HG03103 (cell line): ENCODE results near the gene GRID1.

Experiments used
- ATAC-seq: cut with Tn5 transposase; IDR thresholded peaks from one replicate; pipeline ENCODE4 v1.9.1; 2021; ENCODE audit warnings: low read depth; ENCODE audit not compliant: unreplicated experiment

The GRID1 gene

DNA sequence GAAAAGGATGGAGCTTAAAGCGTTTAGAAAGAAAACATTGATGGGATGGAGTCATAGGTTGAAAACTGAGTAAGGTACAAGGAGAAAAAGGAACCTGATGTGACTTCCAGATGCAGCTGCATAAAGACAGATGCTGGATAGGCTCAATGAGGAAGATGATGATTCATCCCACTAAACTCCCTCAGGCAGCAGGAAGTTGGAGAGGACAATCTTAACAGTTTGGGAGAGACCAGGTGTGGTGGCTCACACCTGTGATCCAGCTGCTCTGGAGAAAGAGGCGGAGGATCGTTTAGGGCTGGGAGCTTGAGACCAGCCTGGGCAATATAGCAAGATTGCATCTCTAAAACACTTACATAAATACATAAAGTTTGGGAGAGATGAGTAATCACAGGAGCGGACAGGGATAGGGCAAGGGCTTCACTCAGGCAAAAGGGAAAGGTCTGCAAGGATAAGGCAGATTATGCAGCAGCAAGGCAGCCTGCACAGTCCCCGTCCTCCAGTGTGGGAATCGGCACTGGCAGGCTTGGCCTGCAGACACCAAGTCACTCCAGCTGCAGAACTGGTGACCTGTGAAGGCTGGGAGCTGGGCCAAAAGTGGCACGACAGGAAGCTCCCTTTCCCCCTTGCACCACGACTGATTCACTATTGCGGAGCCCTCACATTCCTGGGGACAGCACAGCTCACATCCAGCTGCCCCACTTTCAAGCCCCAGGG, 438.5 kb downstream of the GRID1 start:
- ATAC-seq, result no peak

DNA sequence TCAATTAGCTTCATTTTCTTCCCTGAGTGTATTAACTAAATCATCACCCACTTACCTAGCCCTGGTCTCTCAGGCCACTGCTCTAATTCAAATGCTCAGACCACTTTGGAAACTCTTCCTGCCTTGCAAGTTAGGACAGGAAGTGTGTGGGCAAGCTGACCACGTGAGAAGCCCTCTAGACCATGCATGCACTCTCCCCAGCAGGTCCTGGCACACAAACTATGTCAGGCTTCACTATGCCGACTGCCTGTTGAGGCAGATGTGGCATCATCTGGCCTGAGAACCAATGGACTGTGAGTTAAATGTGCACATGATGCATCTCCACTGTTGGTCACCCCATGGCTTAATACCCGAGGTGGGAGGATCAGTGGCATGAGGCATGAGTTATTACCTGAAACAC, 439.6 kb downstream of the GRID1 start:
- ATAC-seq, result no peak

DNA sequence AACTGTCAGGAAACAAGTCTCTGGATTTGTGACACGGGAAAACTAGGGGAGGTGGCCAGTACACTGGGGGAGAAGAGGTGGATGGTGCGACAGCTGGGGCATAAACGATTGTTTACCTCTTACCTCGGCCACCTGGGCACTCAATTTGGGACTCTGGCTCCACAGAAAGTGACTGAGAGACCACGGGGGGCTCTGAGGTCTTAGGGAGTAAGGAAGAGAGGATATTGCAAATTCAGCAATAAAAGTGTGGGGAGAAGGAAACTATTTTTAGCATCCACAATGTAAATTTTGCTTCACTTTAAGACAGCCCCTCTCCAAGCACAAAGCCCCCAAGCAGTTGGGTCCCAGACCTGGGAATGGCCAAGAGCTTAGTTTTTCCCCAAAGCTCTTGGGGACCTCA, 440.5 kb downstream of the GRID1 start:
- no peak for ATAC-seq

DNA sequence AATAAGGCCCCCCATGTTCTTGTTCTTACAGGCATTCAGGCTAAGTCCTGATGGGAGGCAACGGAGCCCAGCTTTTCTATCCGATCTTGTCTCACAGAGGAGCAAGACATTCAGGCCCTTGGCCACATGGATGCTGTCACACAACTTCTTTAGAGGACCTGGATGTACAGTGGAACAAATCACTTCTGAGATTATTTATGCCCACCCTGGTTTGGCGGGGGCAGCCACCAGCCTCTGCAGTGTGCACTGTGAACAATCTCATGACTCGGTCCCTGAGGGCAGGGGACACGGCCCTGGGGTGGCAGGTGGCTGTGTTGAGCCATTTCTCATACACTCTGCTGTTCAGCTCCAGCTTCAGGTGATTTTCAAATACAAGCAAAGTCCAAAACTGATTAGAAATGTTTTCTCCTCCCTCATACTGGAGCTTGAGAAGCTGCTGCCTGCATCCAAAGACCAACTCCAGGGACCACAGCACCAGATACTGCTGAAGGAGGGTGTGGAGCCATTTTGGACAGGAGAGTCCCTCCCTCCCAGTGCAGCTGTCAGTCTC, 441.3 kb downstream of the GRID1 start:
- no peak for ATAC-seq

DNA sequence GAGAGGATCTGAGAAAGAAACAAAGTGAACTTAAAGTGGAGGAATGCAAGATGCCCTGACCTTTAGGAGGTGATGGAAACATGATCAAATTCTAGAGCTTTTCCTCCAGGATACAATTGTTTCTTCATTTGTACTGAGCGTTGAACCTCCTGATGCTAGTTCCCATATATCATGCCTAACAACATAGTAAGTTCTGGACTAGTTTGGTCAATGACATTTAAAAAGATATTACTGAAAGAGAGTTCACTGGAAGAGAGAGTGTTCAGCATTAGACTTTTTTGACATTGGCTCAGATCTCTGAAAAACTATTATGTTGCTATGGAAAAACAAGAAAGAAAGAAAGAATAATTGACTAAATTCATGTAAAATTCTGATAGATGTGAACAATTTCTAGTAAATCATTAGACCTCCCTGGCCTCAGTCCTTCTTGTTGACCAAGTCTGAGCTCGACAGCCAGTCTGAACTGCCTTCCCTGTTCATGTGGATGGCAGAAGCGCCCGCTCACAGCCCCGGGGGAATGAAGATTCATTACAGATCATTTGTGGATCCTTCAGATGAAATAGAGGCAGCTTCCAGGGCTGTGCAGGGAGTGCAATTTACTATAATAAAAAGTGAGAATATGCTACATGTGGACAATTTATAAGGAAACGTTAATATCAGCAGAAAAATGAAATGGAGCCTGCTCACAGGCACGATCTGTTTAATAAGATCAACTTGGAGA, 442.1 kb downstream of the GRID1 start:
- no peak for ATAC-seq

DNA sequence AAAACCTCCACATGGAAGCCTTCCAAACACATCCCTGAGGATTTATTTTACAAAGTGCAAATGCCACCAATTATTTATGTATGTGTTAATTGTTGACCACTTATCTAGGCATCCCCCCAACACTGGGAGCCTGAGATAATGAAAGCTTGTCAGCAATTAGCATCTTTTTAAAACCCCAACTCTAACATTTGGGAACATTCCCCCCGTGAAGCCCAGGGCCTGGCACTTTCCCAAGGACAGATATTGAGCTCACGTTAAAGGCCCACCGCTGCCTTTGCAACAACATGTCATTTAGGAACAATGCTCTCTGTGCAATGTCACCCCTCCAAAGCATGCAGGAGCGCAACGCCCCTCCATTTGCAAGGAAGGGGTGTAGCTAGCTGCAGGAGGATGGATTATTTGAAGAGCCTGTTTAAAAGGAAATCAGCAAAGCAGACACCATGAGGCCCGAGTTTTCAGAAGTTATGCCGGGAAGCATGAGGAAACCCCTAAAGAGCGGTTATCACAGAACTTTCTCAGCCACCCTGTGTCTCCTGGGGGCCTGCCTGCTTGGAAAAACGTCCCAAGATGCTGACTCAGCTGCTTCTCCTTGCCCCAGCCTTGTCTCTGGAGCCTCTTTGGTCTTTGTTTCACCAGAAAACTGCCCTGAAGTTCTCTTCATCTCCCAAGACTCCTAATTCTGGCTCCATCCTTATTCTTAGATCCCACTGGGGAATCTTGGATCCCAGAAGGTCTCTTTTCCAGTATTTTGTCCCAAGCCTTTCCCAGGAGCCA, 444.1 kb downstream of the GRID1 start:
- no peak for ATAC-seq

DNA sequence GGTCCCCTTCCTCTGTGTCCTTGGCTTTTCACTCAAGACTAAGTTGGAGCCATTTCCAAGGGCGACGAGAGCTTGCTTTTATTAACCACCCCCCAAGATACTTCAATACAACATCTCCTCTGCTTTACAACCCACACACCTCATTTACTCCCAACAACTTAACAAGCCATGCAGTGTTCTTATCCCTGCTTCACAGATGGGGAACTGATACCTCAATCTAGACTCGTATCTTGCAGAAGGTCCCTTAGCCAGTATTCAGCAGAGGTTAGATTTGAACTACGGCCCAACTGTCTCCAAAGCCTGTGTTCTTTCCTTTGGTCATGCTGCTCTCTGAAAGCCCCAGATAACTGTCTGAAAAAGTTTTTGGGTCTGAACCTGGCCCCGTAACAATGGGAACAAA, 444.8 kb downstream of the GRID1 start:
- no peak for ATAC-seq

DNA sequence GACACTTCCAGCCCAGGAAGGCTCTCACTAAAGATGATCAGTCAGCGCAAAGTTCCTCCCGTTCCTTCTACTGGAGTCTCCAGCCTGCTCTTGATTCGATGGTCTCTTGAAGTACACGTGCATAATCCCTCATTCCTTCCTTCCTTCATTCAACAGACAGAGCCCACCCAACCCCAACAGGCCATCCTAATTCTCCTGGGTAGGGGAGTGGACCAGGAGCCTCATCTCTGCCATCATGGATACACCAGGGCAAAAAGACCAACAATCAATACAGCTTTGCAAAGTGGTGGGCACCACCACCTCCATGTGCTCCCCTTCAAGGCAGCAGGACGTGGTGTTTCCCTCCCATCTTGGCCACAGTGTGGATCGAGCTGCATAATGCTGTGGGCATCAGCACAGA, 446.3 kb downstream of the GRID1 start:
- ATAC-seq, result no peak

DNA sequence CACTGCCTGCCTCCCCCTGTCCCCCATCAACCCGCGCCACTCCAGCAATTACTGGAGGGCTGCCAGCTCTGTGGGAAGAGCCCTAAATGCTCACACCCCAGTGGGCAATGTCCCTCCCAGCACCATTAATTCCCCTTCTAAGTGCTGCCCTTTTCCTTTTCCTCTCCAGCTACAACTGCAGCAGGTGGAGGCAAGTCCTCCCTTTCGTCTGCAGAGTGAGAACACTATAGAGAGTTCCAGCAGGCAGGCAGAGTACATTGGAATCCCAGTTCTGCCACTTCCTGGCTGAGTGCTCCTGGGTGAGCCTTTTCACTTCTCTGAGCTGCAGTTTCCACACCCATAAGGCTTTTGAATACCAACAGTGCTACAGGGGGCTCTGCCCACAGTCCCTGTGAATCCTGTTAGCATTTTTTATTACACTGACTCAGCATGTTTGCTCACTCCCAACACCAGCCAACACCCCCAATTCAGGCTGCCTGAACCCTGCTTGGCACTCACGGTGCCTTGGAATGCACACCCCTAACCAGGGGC, 447.0 kb downstream of the GRID1 start:
- ATAC-seq, result no peak

DNA sequence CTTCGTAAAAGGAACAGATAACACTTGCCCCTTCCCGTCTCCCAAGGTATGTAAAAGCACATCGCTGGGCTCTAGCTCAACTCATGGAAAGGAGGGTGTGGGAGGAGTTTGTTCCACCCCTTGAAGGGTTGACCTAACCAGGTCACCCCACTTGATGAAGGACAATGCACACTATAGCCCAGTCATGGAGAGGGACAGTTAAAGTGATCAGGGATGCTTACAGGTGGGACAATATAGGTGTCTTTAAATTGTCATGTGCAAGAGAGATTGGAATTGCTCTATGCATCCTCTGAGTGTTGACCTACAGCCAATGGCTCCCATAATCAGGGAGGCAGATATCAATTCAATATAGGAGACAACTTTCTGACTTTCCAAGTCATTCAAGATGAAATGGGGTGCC, 448.2 kb downstream of the GRID1 start:
- no peak for ATAC-seq

DNA sequence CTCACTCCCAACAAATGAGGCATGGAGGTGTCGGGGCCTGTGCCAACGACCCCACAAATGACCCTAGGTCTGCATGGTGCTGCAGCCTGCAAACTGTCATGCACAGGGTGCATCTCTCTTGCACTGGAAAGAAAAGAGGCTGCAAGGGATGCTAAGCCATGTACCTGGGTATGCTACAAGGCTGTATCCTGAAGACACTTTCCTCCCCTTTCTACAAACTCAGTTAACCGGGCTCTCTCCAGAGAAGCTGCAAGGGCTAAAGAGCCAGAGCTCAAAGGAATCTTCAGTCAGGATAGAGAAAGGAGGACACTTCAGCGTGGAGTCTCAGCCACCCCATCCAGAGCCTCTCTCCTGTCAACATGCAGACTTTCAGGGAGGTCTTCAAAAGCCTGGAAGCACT, 449.0 kb downstream of the GRID1 start:
- ATAC-seq, result no peak

DNA sequence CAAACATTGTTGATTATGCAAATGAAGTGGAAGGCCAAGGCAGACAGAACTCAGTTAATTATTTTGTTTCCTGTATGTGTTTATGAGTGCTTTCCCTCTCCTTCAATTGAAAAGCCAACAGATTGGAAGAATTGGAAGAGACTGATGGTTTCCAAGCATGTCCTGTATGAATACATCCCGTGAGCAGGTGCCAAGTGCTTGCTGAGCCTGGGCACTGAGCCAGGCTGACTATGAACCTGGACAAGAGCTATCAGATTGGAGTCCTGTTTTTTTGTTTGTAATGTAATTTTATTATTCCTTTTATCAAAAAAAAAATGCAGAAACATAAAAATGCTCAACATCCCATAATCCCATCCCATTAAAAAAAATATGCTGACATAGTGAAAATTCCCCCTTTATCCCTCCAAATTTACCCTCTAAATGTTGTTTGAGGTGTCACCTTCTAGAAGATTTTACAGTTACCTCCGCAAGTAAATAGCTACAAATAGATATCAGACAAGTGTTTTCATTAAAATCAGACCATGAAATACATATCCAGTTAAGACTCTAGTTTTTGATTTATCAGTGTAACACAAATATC, 449.5 kb downstream of the GRID1 start:
- ATAC-seq, result no peak

DNA sequence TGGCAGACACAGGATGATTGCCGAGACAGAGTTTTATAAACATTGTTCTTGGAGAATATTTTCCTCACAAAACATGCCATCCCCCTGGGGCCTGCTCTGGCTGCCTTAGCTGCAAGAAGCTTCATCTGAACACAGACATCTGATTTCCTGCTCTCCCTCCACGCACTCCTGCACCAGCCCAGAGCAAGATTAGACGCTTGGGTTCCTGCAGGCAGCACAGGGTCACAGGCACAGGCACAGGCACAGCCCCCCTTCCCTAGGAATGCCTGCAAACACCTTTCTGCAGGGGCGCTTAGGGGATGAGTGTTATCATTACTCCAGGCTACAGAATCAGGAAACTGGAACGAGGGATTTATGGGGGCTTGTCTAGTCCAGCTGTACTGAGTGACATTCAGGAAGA, 450.3 kb downstream of the GRID1 start:
- no peak for ATAC-seq

DNA sequence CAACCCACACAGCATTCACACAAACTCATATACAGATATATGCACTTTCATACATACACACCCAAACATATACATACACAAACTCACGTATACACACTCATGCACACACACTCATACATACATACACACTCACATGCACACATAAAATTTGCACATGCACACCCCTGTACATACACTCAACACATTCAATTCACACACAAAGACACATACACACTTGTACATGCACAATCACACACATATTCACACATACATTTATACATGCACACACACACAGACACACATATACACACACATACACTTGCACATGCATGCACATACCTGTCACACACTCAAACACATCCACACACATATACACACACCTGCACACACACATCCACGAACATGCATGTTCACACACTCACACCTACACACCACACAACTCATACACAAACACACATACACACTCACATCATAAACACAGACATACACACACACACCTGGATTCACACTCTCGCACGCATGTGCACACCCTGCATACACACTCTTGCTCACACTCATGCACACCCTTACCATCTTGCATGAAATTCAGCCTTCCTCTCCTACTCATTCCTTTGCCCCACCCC, 451.2 kb downstream of the GRID1 start:
- ATAC-seq, result no peak

DNA sequence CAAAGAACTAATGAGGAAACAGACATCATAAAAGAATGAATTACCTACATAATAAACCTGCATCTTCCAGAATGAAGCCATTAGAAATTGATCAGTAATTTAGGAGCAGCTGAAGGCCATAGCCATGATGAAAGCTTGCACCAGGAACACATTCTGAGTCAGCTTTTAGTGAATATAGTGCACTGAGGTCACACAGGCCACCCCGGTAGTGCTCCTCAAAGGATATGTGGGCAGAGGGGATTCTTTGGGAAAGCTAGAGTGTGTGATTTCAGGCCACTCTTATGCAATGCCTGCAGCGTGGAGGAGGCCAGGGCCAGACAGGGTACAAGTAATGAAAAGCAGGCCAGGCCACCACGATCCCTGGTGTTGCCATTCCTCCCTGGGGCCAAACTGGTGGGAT, 451.9 kb downstream of the GRID1 start:
- ATAC-seq, result no peak

DNA sequence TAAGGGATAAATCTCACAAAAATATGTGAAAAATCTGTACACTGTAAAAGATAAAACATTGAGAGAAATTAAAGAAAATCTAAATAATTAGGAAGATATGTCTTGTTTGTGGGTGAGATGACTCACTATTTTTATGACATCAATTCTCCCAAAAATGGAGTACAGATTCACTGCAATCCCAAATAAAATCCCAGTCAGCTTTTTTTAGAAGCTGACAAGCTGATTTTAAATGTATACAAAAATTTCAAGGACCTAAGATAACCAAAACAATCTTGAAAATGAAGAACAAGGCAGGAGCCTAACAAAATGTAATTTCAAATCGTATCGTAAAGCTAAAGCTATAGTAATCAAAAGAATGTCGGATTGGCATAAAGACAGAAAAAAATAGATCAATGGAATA, 458.1 kb downstream of the GRID1 start:
- ATAC-seq, result no peak

DNA sequence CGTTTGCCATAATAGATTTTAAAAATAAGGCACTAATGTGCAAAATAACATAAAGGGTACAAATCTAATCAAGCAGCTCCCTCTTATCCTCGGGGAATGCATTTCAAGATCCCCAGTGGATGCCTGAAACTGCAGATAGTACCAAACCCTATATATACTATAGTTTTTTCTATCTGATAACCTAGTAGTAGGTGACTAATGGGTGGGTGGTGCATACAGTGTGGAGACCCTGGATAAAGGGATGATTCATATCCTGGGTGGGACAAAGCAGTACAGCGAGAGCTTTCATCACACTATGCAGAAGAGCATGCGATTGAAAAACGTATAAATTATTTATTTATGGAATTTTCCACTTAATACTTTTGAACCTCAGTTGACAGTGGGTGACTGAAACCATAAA, 464.5 kb downstream of the GRID1 start:
- ATAC-seq, result no peak

DNA sequence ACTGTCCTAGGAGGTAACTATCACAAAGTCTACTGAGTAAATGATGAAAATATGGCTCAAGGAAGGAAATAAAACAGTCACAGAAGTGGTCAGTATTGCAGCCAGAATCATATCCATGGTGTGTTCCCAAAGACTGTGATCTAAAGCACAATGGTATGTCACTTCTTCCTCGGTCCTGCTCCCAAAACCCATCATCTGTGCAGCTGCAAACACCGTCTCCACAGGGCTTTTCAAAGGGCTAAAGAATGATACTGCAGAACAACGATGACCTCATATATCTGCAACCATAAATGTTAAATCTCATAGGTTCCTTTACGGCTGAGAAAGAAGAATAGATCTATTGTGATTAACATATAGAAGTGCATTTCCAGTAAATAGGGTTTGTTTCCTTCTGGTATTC, 465.0 kb downstream of the GRID1 start:
- no peak for ATAC-seq

DNA sequence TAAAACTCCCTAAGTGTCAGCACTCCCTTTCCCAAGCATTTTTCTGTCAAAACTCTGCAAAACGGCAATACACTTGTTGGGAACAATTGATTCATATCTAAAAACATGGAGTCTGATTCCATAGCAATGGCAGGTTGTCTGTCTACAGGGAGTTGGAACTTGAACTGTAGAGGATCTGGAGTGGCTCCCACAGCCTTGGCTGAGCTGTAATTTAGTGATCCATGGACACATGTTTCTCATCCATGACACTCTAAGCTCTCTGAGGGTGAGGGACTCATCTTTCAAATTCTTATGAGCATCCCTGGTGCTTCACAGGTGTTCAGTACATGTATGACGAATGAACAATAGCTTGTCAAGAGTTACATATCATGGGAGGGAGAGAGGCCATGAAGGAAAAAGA, 466.1 kb downstream of the GRID1 start:
- no peak for ATAC-seq

DNA sequence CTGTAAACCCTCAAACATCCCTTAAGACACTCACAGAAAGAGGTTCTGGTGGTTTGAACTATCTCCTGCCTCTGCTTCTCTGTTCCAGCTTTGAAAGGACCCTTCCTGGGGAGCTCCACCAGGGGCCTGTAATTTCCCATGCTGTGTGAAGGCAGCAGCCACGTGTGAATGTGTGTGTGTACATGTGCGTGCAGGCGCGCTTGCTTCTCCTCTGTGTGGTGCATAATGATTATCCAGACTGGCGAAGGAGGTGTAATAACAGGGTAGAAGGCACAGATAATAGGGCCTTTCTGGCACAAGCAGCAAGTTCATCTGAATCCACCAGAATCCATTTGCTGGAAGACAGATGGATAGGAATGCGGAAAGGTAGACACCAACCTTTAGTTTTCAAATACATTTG, 466.5 kb downstream of the GRID1 start:
- no peak for ATAC-seq
